GM18526 (cell line): ENCODE data around the gene RIT2.

Experiments
- POLR2A ChIP-seq: IDR thresholded peaks from 3 replicates; pipeline ENCODE4 v1.6.1; 2011; ENCODE audit not compliant: insufficient read length; ENCODE audit errors: extremely low read depth

Gene RIT2

DNA sequence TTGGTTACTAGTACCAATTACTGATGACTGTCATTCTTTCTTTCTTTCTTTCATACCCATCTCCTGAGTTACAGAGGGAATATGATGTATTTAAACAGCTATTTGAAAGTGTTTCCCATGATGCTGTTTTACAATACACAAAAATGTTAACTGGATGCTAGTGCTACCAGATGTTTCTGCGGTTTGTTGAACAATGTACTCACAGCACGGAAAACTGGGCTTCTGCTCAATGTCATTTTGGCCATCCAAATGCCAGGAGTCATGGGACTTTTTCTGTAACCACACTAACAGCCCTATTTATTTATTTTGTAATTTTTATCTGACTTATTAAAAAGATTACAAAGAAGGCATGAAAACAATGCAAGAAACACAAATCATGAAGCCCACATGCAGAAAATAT lies 313.8 kb downstream of the RIT2 start:
- no peak for TF ChIP-seq POLR2A

DNA sequence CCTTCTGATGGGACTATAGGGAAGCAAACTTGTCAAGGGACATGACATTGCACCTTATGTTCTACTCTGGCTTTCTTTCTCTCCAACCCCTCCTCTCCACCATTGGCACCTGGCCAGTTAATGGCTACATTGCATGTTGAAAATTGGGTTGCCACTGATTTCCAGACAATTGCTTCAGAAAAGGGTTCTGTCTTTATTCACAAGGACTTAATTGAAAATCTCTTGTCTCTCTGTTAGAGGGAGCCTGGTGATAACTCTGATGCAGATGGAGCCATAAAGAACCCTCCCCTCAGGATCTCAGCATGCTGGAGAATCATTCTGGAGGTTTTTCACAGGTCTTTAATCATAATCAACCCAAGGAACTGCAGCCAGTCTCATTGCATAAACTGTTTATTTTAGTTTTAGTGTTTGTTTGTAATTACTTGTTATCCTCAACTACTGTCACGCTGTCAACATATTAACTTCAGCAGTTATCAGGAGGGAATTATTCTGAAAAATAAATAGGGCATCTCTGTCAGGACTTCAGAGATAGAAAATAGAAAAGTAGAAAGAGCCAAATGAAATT lies 316.8 kb downstream of the RIT2 start:
- no peak for TF ChIP-seq POLR2A

DNA sequence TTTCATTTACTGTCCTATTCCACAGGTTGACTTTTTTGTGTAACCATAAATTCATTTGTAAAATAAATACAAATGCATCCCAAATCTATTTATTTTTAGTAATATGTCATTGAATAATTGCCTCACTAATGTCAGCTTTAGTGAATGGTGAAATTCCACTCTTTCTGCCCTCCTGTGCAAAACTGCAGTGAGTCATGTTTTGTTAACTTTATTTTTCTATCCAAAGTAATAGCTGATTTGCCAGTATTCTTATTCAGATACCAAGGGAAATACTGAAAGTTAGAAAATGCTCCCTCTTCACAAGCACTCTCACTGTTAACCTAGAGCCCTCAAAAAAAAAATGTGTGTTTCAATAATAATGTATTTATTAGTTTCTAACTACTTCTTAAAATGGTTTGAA lies 322.8 kb downstream of the RIT2 start:
- TF ChIP-seq POLR2A: no peak

DNA sequence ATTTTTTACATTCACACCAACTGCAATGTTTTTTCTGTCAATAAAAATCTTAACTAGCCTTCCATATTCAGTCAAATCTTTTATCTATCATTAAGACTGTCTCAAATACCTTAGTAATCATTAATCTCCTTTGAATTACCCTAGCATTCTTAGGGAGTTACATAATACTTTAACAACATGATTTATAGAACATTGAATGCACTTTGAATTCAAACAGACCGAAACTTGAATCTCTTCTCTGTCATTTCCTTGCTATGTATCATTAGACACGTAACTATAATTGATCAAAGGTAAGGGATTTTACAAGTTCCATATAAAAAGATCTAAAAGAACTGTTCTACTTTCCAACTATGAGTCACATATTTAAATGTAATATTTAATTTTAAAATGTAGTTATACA lies 330.9 kb downstream of the RIT2 start:
- TF ChIP-seq POLR2A: no peak

DNA sequence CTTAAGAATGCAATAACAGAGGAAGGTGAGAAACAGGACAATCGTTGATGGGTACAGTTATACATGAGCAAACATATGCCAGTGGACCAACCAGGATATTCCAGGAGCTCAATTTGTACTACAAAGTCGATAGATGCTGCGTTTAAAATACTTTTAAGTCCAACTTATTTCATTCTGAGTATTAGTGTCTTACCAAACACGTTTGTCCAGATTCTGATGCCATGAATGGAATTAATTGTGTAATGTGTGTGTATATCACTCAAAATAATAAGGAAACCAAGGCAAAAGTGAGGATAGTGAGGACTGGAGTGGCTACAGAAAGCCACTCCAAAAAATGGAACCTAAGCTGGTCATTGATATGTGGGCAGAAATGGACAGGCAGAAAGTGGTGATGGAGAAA lies 332.6 kb downstream of the RIT2 start:
- no peak for TF ChIP-seq POLR2A

DNA sequence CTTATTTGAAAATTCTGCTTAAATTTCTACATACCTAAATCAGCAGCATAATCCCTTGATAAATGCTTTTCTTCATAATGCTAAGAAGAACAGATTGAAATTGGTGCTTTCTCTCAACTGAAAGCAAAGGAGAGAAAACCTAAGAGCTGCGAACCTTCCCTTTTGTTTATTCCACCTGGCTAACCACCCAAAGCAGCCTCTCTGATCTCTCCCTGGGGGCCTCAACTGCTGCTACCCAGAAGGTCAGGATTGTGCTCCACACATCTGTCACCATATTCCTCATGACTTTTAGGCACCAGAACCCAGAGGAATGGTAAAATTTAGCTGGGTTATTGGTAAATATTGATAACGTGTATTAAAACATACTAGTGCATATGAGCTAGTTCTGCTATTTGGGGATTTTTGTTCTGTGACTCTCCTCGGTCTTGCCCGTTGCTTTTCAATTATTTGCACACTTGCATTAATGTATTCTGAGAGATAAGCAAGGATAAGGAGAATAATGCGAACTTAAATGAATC lies 334.1 kb downstream of the RIT2 start:
- no peak for TF ChIP-seq POLR2A

DNA sequence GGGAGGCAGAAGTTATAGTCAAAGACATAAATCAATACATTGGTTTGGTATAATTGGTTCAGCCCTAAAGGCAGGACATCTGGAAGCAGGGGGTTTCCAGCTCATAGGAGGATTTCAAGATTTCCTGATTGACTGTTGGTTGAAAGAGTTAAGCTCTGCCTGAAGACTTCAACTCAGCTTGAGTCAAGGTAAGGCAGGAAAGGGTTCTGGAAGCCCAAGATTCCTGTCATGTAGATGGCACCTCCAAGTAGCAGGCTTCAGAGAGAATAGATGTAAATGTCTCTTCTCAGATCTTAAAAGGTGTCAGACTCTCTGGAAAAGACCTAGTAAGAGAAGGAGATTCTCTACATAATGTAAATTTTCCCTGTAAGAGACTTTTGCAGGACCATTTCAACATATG lies 335.3 kb downstream of the RIT2 start:
- TF ChIP-seq POLR2A: no peak

DNA sequence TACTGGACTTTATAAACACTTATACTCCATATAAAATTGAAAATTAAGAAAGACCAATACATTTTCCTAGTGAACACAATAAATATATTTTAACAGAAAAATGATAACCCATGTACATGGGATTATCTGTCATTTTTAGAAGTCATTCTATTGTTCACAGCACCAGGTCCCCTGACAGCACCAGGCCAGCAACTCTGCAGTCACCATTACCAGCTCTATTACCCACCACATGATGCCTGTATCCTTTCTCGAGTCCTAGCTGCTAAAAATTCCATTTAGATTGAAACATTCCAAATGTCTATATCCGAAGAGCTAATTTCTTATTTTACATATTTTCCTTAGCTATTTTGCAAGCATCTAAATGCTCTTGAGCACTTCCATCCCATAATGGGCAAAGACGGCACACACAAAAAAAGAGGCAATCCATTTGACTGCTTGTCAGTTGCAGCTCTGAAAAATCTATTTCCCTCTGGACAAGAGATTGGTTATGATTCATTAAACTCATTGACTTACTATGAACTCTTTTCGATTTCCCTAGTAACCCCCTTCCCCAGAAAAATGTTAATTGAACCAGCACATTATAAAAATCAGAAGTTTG lies 336.9 kb downstream of the RIT2 start:
- no peak for TF ChIP-seq POLR2A

DNA sequence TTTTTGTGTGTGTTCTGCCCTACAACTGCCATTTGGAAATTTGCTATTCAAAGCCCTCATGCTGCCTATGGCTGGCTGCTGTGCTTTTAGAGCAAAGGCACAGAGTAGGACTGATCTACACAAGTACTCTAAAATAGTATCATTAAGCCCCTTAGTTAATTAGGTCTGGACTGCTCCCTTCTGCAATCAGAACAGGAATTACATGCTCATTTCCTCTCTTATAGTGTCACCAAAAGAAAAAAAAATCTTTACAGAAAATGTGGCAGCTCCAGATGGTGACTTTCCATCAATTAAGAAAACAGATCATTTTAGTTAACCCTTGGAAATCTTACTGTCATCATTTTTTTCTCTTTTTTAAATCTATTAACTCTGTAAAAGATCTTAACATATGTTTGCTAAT lies 337.5 kb downstream of the RIT2 start:
- no peak for TF ChIP-seq POLR2A

DNA sequence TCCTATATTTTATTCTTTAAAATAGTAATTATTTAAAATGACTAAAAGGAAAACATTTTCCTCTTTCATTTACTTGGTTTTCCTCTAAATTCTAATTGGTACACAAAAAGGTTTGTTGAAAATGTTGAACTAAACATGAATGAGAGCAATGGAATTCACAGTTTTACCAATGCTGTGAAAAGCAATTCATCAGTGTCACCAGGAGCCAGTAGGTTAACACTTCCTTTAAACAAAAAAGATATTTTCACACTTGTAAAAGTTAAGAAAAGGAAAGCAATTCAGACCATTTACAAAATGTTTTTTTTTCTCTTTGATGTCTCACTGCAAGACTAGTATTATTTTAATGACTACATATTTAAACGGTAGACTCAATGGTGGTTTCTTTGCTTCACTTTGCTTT lies 341.6 kb downstream of the RIT2 start:
- TF ChIP-seq POLR2A: no peak

DNA sequence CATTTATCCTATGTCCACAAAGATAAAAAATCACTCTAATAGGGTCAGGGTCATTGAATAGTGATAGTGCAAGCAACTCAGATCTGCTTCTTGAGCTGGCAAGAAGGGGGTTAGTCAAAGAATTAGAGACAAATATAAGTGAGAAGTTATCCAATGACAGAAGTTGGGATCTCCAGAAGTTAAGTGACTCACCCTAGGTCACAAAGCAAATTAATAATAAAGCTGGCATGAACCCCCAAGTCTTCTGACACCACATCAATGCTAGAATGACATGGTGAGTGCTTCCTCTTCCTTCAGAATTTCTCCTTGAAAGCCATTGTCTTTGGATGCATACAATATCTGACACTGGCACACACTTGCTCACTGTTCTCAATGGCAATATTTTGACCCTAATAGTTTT lies 343.5 kb downstream of the RIT2 start:
- TF ChIP-seq POLR2A: no peak

DNA sequence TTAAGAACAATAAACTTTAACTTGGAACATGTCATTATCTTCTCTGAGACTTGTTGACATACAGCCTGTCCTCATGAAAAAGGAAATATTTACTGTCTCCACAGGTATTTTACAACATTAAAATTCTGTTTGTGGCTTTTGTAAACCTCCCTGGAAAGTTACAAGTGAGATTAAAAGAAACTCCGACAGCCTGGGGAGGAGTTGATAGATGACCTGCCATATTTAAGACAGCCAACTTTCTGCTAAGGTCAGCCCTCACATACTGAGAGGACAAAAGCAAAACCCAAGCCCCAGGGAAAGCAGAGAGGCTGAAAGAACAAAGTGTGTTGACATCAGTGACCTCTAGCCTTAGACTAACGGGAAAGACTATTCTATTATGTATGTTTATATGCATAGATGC lies 350.2 kb downstream of the RIT2 start:
- no peak for TF ChIP-seq POLR2A

DNA sequence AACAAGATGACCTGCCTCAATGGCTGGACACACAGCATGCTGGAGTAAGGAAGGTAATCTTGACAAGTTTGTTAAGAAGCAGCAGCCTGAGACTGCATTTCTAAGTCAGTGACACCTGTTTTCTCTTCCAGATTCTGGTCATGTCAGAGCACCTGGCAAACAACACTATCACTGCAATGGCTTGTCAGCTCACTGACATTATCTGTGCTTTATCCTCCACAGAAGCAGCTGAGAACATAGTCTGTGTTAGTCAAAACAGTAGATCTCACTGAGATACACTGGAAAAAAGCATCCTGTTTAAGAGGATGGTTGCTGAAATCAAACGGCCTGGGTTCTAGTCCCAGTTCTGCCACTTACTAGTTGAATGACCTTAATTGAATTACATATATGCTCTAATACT lies 355.2 kb downstream of the RIT2 start:
- TF ChIP-seq POLR2A: no peak

DNA sequence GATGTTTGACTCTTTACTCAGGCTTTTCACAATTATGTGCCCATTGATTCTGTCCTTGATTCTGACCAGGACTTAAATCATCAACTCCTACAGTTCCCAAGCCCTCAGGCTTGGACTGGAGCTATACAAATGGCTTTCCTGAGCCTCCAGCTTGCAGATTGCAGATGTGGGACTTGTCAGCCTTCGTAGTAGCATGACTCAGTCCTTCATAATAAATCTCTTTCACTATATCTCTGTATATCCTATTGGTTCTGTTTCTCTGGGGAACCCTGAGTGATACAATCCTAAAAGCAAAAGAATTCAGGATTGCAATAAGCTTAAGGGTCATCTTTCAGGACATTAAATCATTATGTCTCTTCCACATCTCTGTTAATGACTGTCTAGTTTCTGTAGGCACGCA lies 356.6 kb downstream of the RIT2 start:
- no peak for TF ChIP-seq POLR2A

DNA sequence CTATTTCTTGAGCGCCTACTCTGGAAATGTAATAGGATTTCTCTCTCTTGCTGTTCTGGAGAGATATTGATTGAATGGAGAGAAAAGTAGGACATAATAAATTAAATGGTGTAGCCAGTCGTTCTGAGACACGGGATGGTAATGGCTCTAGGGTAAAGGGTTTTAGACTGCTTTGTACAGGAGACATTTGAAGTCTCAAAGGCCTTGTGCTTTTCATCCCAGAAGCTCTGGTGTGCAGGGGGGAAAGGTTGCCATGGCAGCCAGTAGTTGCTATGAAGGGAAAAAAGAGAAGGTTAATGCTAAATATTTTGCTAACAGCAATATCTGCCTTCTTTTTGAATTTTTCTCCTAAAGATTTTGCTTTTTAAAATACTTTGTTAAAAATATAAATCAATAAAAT lies 359.3 kb downstream of the RIT2 start:
- TF ChIP-seq POLR2A: no peak

DNA sequence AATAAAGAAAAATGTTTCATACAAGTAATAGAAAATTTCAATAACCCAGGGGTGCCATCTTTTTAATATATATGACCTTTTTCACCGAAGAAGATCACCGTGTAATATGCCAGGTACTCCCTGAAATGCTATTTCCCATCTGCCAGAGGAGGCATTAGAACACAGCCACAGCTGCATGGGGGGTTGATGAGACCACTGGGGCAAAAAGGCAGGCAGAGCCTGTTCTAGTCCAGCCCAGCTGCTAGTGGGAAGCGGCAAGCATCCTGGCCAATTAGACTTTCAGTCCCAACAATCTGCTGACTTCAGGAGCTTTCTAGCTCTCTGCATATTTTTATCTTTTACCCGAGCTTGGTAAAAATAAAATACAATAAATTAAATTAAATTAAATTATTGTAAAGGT lies 362.6 kb downstream of the RIT2 start:
- TF ChIP-seq POLR2A: no peak

DNA sequence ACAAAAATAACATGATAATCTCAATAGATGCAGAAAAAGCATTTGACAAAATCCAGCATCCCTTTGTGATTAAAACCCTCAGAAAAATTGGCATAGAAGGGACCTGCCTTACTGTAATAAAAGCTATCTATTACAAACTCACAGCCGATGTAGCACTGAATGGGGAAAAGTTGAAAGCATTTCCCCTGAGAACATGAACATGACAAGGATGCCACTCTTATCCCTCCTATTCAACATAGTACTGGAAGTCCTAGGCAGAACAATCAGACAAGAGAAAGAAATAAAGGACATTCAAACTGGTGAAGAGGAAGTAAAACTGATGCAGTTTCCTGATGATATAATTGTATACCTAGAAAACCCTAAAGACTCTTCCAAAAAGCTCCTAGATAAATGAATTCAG lies 368.7 kb downstream of the RIT2 start:
- TF ChIP-seq POLR2A: no peak

DNA sequence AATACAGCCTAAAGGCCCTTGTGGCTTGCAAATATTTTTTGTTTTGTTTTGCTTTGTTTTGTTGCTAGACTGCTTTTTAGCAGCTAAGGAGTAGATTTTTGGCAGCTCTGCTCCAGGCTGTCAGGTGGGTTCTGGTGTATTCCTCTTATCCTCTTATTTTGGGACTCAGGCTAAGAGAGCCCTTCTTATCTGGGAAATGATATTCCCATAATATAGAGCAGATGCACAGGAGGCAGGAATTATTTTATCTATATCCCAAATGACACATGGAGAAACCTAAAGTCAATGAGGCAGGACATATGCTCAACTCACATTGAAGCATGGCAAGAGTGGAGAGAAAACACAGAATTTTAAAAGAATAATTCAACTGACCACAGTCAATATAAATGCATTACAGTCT lies 369.6 kb downstream of the RIT2 start:
- TF ChIP-seq POLR2A: no peak

DNA sequence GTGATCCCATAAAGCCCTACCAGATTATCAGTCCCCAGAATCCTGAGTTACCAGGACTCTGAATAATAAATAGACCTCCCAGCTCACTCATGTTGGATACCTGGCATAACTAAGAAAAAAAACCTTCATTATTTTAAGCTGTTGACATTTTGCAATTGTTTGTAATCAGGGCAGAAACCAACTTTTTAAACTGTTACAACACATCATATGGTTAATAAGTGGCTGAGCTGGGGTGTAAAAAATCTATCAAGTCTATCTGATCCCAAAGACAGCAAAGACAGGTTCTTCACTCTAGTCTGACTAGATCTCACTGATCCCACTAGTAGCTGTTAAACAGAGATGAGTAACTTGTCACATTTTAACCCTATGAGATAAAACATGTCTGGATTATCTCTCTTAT lies 370.3 kb downstream of the RIT2 start:
- TF ChIP-seq POLR2A: no peak
